PFSK-1 (cell line): Measurements from ENCODE around the gene PPM1H.

Source experiments
- FOXP2 ChIP-seq: optimal IDR thresholded peaks from 2 replicates; pipeline ENCODE3; 2011; ENCODE audit warnings: borderline replicate concordance, control low read depth, inconsistent platforms; ENCODE audit not compliant: insufficient read depth; ENCODE audit errors: extremely low read length, extremely low read depth
- POLR2AphosphoS5 ChIP-seq: IDR thresholded peaks from 2 replicates; pipeline ENCODE4 v1.6.1; 2012; ENCODE audit warnings: low read depth, mild to moderate bottlenecking, control low read depth, low read length, moderate library complexity
- SIN3A ChIP-seq: IDR thresholded peaks from 2 replicates; pipeline ENCODE4 v1.6.1; 2012; ENCODE audit warnings: mild to moderate bottlenecking, low read length, moderate library complexity, borderline replicate concordance; ENCODE audit not compliant: insufficient read depth
- TAF1 ChIP-seq: IDR thresholded peaks from 2 replicates; pipeline ENCODE4 v1.6.1; 2012; ENCODE audit warnings: low read length, control low read depth, borderline replicate concordance; ENCODE audit not compliant: insufficient read depth
- TF ChIP-seq, protein P1 (sequence below), 2 experiments: IDR thresholded peaks; 2 replicates each; pipeline versions ENCODE4 v1.6.1 to v1.8.0; 2011 to 2012; ENCODE audit warnings: low read depth in 2 of 2, low read length in 2 of 2, control low read depth in 1 of 2, inconsistent platforms in 1 of 2, mild to moderate bottlenecking in 1 of 2, moderate library complexity in 1 of 2; ENCODE audit not compliant: insufficient read depth in 1 of 2

Gene PPM1H

DNA sequence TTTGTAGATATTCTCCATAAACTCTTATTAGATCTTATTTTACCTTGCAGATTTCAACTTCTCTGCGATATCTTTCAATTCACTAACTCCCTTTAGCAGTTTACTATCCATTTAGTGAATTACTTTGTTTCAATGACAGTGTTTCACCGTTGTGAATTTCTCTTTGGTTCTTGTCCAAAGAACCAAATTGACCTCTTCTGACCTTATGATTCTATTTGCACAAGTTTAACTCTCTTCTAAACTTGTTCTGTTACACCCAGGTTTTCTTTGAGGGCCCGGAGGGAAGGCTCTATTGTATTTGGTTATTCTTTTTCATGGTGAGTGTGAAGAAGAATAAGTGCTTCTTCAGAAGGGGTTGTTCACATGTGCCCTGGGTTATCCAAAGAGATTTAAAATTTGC is 281.6 kb downstream of the PPM1H start:
- TF ChIP-seq FOXP2 (no peak), SIN3A (no peak), POLR2AphosphoS5 (no peak), TAF1 (no peak)
- TF ChIP-seq, protein P1, sequence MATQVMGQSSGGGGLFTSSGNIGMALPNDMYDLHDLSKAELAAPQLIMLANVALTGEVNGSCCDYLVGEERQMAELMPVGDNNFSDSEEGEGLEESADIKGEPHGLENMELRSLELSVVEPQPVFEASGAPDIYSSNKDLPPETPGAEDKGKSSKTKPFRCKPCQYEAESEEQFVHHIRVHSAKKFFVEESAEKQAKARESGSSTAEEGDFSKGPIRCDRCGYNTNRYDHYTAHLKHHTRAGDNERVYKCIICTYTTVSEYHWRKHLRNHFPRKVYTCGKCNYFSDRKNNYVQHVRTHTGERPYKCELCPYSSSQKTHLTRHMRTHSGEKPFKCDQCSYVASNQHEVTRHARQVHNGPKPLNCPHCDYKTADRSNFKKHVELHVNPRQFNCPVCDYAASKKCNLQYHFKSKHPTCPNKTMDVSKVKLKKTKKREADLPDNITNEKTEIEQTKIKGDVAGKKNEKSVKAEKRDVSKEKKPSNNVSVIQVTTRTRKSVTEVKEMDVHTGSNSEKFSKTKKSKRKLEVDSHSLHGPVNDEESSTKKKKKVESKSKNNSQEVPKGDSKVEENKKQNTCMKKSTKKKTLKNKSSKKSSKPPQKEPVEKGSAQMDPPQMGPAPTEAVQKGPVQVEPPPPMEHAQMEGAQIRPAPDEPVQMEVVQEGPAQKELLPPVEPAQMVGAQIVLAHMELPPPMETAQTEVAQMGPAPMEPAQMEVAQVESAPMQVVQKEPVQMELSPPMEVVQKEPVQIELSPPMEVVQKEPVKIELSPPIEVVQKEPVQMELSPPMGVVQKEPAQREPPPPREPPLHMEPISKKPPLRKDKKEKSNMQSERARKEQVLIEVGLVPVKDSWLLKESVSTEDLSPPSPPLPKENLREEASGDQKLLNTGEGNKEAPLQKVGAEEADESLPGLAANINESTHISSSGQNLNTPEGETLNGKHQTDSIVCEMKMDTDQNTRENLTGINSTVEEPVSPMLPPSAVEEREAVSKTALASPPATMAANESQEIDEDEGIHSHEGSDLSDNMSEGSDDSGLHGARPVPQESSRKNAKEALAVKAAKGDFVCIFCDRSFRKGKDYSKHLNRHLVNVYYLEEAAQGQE (IDR thresholded peaks at IDR 0.05; ENCODE audit: insufficient read depth in 1 of 2, low read depth in 2 of 2, low read length in 2 of 2), result no peak

DNA sequence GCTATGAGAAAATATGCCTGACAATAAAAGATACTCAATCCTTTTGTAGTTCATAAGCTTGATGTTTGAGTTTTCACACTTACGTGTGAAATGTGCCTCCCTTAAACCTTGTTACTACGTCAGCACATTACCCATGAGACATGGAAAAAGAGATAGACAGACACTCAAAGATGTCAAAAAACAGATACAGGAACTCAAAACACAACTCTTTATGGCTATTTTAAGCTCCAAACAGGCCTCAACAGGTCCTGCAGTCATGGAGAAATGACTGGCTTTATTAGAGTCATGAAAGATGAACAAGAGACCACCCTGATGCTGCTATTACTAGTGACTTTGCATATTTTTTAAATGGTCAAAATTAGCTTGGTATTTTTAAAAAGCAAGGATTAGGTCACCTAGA is 283.8 kb downstream of the PPM1H start:
- no peak for TF ChIP-seq SIN3A
- TF ChIP-seq, protein P1 (IDR thresholded peaks at IDR 0.05; ENCODE audit: insufficient read depth in 1 of 2, low read depth in 2 of 2, low read length in 2 of 2), result no peak

DNA sequence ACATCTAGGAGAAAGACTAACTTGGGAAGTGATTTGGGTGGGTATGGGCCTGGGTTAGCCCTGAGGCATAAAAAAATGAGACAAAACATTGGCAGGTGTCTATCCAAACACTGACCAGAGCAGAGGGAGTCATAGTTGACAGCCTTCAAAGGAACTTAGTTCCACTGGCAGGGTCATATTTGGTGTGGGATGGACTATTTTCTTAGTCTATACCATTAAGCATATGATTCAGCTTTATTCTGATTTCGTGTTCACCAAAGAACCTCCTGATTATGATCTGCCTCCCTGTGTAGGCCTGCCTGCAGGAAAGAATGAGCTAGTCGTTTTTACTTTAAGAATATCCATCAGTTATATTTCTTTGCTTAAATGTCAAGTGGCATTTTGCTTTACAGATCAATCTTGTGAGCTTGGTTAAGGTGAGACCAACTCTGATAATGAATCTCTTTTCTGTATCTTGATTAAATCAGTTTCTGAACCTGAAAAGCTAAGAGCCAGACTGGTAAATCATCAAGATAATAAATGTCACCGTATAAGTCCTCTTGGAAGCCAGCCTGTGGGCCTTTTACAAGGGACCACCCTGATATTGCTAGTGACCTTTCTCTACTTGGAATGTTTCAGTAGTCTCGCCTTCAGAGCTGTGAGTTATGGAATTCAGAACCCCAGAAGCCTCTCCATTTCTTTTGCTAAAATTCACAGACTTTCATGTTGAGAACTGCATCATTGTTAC is 285.4 kb downstream of the PPM1H start:
- no peak for TF ChIP-seq TAF1
- no peak for TF ChIP-seq FOXP2

DNA sequence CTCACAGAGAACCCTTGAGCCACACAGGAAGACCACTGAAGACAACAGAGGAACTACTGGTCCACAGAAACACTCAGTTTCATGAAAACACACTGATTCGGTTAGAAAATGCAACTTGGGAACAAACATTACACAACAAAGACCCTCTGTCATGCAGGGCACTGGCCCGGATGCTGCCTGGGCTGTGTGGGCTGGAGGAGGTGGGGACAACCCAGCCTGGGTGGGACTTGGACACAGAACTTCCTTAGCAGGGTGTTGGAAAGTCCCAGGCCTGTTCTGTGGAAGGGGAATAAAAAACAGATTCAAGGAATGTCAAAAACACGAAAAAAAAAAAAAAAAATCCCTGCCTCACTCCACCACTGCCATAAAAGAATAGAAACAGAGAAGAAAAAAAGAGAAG is 287.4 kb downstream of the PPM1H start:
- TF ChIP-seq SIN3A, result no peak
- TF ChIP-seq POLR2AphosphoS5, result no peak
- no peak for TF ChIP-seq TAF1
- no peak for TF ChIP-seq FOXP2
- TF ChIP-seq, protein P1 (IDR thresholded peaks at IDR 0.05; ENCODE audit: insufficient read depth in 1 of 2, low read depth in 2 of 2, low read length in 2 of 2), result no peak

DNA sequence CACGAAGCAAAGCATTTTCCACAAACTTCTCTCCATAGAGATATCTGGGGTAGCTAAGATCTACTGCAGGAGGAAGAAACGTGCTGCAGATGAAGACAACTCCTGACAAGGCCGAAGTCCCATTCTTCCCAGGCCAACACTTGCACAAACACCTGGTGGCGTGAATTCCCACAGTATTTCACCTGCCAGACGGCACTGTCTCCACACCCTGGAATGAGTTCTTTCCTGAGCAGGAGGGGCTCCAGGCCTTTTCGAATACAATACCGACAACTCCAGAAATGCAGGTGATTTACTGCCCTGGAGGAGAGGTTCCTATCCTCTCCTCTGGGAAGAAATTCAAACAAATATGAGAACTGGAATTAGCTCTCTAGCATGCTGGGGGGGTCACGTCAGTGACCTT is 288.4 kb downstream of the PPM1H start:
- TF ChIP-seq SIN3A (no peak), FOXP2 (no peak), TAF1 (no peak), POLR2AphosphoS5 (no peak)
- TF ChIP-seq, protein P1 (IDR thresholded peaks at IDR 0.05; ENCODE audit: insufficient read depth in 1 of 2, low read depth in 2 of 2, low read length in 2 of 2), result no peak
